ENCODE measurements around the gene RRP1B. TPM values are rescaled to one million over a fixed set of nuclear protein-coding genes. Genes with fewer than 3 reads are reported as not detected.

RRP1B gene
- total RNA-seq = 10 to 100 TPM; 15.8 to 19.1 TPM

- H3K4me3 ChIP-seq = peak within 1 kb of the TSS; percentile 74 to 78
- ATAC-seq = peak; percentile 97
- intact Hi-C loops (cut with DNase I) = no loop called here
- H3K4me1 ChIP-seq = peaks cover 21% of the 10 kb centered on the region
- H3K27me3 ChIP-seq = no peaks in the 10 kb centered on the region
- no peaks in the 10 kb centered on the region for H3K9me3 ChIP-seq
- peak; percentile 85 to 88 (median 86) for DNase-seq
- H3K27ac ChIP-seq = peak within 1 kb of the TSS; percentile 46 to 90 (median 81)
- peak; percentile 63 to 83 (median 67) for TF ChIP-seq POLR2A (IDR thresholded peaks at IDR 0.05)
- peak in 4 of 7 experiments; percentile 27 to 56 (median 41) for TF ChIP-seq CTCF (IDR thresholded peaks at IDR 0.05)
- 3 to 31% methylated on average over 13 to 92 of the region's 92 CpGs for WGBS, 2 donors
- H3K36me3 ChIP-seq (replicated peaks in 1 of 2; ENCODE audit: insufficient read depth in 1 of 2, low read depth in 2 of 2) = no peaks in the 10 kb centered on the region
Observed at GRCh38 chr21:43659136-43660000, at the start of gene RRP1B, which contains the start of gene HSF2BP. Gene RRP1B (plus strand): TSS chr21:43659560. CDS start chr21:43659665, 105 bp downstream. Gene HSF2BP (minus strand): TSS chr21:43659488. CDS start chr21:43658096, 1,392 bp downstream.

GRCh38 chr21:43611598-43612369 is 47.6 kb upstream of the RRP1B start:
- intact Hi-C loops (cut with DNase I) = no loop called here
- DNase-seq (peak; percentile 73 to 78 (median 75)), ATAC-seq (peak; percentile 87)
- TF ChIP-seq POLR2A (IDR thresholded peaks at IDR 0.05) (peak in 1 of 3 donors; percentile 10), CTCF (IDR thresholded peaks at IDR 0.05) (peak; percentile 58 to 69 (median 68))
- H3K36me3 ChIP-seq (replicated peaks in 1 of 2; ENCODE audit: insufficient read depth in 1 of 2, low read depth in 2 of 2) = no peaks in the 10 kb centered on the region
- no peaks in the 10 kb centered on the region for H3K27me3 ChIP-seq
- peaks cover 10% of the 10 kb centered on the region for H3K4me1 ChIP-seq
- no peaks in the 10 kb centered on the region for H3K9me3 ChIP-seq
- WGBS, 2 donors = 33 to 34% methylated on average over 8 of the region's 8 CpGs
- H3K4me3 ChIP-seq = no peak overlapping the region
- no peak overlapping the region for H3K27ac ChIP-seq

- Histone ChIP-seq H3K4me3 (no peak overlapping the region), H3K27ac (no peak overlapping the region)
Observed at GRCh38 chr21:43613755-43614638, 45.4 kb upstream of the RRP1B start.

More at GRCh38 chr21:43613755-43614638, 45.4 kb upstream of the RRP1B start:
- 80 to 88% methylated on average over 8 of the region's 8 CpGs for WGBS, 2 donors
- H3K4me1 ChIP-seq = peaks cover 10% of the 10 kb centered on the region
- intact Hi-C loops (cut with DNase I) = no loop called here
- H3K27me3 ChIP-seq = no peaks in the 10 kb centered on the region
- no peak for TF ChIP-seq CTCF (IDR thresholded peaks at IDR 0.05)
- TF ChIP-seq POLR2A (IDR thresholded peaks at IDR 0.05) = no peak
- DNase-seq = no peak
- ATAC-seq = no peak
- no peaks in the 10 kb centered on the region for H3K9me3 ChIP-seq
- no peaks in the 10 kb centered on the region for H3K36me3 ChIP-seq (replicated peaks in 1 of 2; ENCODE audit: insufficient read depth in 1 of 2, low read depth in 2 of 2)
